ENCODE results near the gene GFI1. TPM values are rescaled to one million over a fixed set of nuclear protein-coding genes. Genes with fewer than 3 reads are reported as not detected.

Gene GFI1
- total RNA-seq, 4 donors from 2014 or later: 0.30 to 1.3 (median 1.1) TPM

DNA sequence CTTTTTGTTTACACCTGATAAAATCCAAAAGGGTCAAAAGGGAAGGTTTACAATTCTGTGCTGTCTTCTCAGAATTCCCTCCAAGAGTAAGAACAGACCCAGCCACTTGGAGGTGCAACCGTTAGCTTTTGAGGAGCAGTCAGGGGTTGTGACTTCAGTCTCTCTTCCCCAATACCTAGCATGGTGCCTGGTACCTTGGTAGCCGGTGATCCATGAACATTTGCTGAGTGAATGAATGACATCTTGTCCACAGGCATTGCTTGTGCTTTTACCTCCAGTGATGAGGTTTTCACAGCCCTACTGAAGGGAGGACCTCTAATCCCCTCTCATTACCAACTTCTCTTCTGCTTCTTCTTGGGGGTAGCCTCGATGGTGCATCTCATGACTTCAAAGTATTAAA is 11.7 kb downstream of the GFI1 start:
- H3K27me3 ChIP-seq: peaks cover 0 to 9% of the 10 kb centered on the region in 2 donors
- TF ChIP-seq, protein P1, sequence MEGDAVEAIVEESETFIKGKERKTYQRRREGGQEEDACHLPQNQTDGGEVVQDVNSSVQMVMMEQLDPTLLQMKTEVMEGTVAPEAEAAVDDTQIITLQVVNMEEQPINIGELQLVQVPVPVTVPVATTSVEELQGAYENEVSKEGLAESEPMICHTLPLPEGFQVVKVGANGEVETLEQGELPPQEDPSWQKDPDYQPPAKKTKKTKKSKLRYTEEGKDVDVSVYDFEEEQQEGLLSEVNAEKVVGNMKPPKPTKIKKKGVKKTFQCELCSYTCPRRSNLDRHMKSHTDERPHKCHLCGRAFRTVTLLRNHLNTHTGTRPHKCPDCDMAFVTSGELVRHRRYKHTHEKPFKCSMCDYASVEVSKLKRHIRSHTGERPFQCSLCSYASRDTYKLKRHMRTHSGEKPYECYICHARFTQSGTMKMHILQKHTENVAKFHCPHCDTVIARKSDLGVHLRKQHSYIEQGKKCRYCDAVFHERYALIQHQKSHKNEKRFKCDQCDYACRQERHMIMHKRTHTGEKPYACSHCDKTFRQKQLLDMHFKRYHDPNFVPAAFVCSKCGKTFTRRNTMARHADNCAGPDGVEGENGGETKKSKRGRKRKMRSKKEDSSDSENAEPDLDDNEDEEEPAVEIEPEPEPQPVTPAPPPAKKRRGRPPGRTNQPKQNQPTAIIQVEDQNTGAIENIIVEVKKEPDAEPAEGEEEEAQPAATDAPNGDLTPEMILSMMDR (IDR thresholded peaks at IDR 0.05): no peak
- TF ChIP-seq POLR2A (IDR thresholded peaks at IDR 0.05): no peak
- TF ChIP-seq EP300 (IDR thresholded peaks at IDR 0.05): no peak
- H3K36me3 ChIP-seq: no peaks in the 10 kb centered on the region
- H3K4me1 ChIP-seq: no peaks in the 10 kb centered on the region
- no peak for DNase-seq (ENCODE audit: low spot score in 2 of 2)
- H3K4me3 ChIP-seq: no peak overlapping the region
- 84% methylated on average over 3 of the region's 3 CpGs for WGBS, 2 donors
- H3K27ac ChIP-seq: no peak overlapping the region
- H3K9me3 ChIP-seq: no peaks in the 10 kb centered on the region

- WGBS, 2 donors: 76 to 85% methylated on average over 5 of the region's 5 CpGs
- TF ChIP-seq POLR2A (IDR thresholded peaks at IDR 0.05): no peak
- TF ChIP-seq, protein P1 (IDR thresholded peaks at IDR 0.05): no peak
- no peak for TF ChIP-seq EP300 (IDR thresholded peaks at IDR 0.05)
- peak overlapping the region in 1 of 4 donors; percentile 3 for H3K27ac ChIP-seq
Measured at GRCh38 chr1:92473781-92474495, 12.8 kb downstream of the GFI1 start.

DNA sequence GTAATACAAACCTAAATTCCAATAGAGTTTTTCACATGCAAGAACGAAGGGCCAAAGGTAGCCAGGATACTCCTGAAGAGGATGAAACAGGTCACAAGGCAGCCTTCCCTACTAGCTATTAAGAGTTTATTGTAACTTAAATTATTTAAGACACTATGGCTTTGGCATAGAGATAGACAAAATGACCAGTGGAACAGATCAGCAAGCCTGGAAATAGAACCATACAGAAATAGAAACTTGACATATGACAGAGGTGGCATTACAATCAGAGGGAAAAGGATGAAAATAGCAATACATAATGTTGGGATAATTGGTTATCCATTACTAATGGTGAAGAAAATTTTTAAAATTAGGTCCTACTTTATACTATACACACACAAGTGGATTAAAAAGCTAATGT is 16.5 kb downstream of the GFI1 start:
- Histone ChIP-seq H3K27ac (no peak overlapping the region), H3K4me1 (no peaks in the 10 kb centered on the region), H3K9me3 (no peaks in the 10 kb centered on the region), H3K4me3 (no peak overlapping the region), H3K27me3 (no peaks in the 10 kb centered on the region), H3K36me3 (no peaks in the 10 kb centered on the region)
- DNase-seq (ENCODE audit: low spot score in 2 of 2): no peak
- TF ChIP-seq EP300 (IDR thresholded peaks at IDR 0.05) (no peak), POLR2A (IDR thresholded peaks at IDR 0.05) (no peak)
- TF ChIP-seq, protein P1 (IDR thresholded peaks at IDR 0.05): no peak
- WGBS, 2 donors: 91 to 96% methylated on average over 1 of the region's 1 CpG

More at GRCh38 chr1:92473781-92474495, 12.8 kb downstream of the GFI1 start:
- no peaks in the 10 kb centered on the region for H3K36me3 ChIP-seq
- H3K27me3 ChIP-seq: no peaks in the 10 kb centered on the region
- H3K4me1 ChIP-seq: no peaks in the 10 kb centered on the region
- no peak overlapping the region for H3K4me3 ChIP-seq
- DNase-seq (ENCODE audit: low spot score in 2 of 2): no peak
- H3K9me3 ChIP-seq: no peaks in the 10 kb centered on the region

- DNase-seq (ENCODE audit: low spot score in 2 of 2): no peak
- no peaks in the 10 kb centered on the region for H3K9me3 ChIP-seq
- no peaks in the 10 kb centered on the region for H3K4me1 ChIP-seq
- 84 to 88% methylated on average over 1 of the region's 1 CpG for WGBS, 2 donors
- H3K4me3 ChIP-seq: no peak overlapping the region
- TF ChIP-seq, protein P1 (IDR thresholded peaks at IDR 0.05): no peak
- TF ChIP-seq POLR2A (IDR thresholded peaks at IDR 0.05) (no peak), EP300 (IDR thresholded peaks at IDR 0.05) (no peak)
- no peaks in the 10 kb centered on the region for H3K27me3 ChIP-seq
- no peak overlapping the region for H3K27ac ChIP-seq
- H3K36me3 ChIP-seq: no peaks in the 10 kb centered on the region
Measured at GRCh38 chr1:92466683-92467352, 19.9 kb downstream of the GFI1 start.

DNA sequence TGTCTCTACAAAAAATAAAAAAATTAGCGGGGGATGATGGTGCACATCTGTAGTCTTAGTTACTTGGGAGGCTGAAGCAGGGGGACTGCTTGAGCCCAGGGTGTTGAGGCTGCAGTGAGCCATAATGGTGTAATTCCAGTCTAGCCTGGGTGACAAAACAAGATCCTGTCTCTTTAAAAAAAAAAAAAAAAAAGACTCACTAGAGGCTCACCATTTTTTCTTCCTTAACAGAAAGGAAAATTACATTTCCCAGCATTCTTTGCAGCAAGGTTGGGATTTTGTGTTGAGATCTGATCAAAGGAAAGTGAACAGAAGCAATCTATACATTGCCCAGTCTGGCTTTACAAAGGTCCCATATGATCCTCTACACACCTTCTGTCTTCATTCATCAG is 21.5 kb downstream of the GFI1 start:
- no peaks in the 10 kb centered on the region for H3K27me3 ChIP-seq
- TF ChIP-seq EP300 (IDR thresholded peaks at IDR 0.05): no peak
- no peaks in the 10 kb centered on the region for H3K9me3 ChIP-seq
- 95 to 97% methylated on average over 1 of the region's 1 CpG for WGBS, 2 donors
- H3K36me3 ChIP-seq: no peaks in the 10 kb centered on the region
- no peak for DNase-seq (ENCODE audit: low spot score in 2 of 2)
- H3K27ac ChIP-seq: no peak overlapping the region
- H3K4me1 ChIP-seq: no peaks in the 10 kb centered on the region
- H3K4me3 ChIP-seq: no peak overlapping the region

Data from tibial nerve (tissue), 4 donors.